Measurements from ENCODE around the gene GTPBP4.
"Not testable (repeated sequence)": the region's sequence is repeated elsewhere in the genome, so short reads cannot be mapped to it uniquely, and the experiment has no call there.

Gene GTPBP4

GRCh38 chr10:992871-993270, 4.6 kb downstream of the GTPBP4 start:
- DNase-seq, result no peak

- no peak for DNase-seq
Measured at GRCh38 chr10:994836-995558, 6.8 kb downstream of the GTPBP4 start.

GRCh38 chr10:995559-995926, 7.3 kb downstream of the GTPBP4 start:
- no peak for DNase-seq

- DNase-seq, result no peak
Measured at GRCh38 chr10:996031-996430, 7.8 kb downstream of the GTPBP4 start.

- no peak for DNase-seq
Measured at GRCh38 chr10:997266-998022, 9.2 kb downstream of the GTPBP4 start.

- peak; percentile 40 for DNase-seq
Measured at GRCh38 chr10:1002425-1003006, 14.3 kb downstream of the GTPBP4 start.

- DNase-seq, result no peak
Measured at GRCh38 chr10:1003884-1004670, 15.8 kb downstream of the GTPBP4 start.

GRCh38 chr10:1006573-1006972, 18.3 kb downstream of the GTPBP4 start:
- no peak for DNase-seq

GRCh38 chr10:1007583-1007982, 19.3 kb downstream of the GTPBP4 start:
- no peak for DNase-seq

- DNase-seq, result no peak
Measured at GRCh38 chr10:1009071-1009494, 20.8 kb downstream of the GTPBP4 start.

GRCh38 chr10:1009947-1010346, 21.7 kb downstream of the GTPBP4 start:
- not testable (repeated sequence) for DNase-seq

GRCh38 chr10:1010703-1011102, 22.5 kb downstream of the GTPBP4 start:
- DNase-seq, result no peak

- DNase-seq, result no peak
Measured at GRCh38 chr10:1011696-1012095, 23.5 kb downstream of the GTPBP4 start.

GRCh38 chr10:1015688-1016087, 27.5 kb downstream of the GTPBP4 start:
- DNase-seq, result no peak

GRCh38 chr10:1019362-1019761, 31.1 kb downstream of the GTPBP4 start:
- DNase-seq, result no peak

GRCh38 chr10:1020460-1020859, 32.2 kb downstream of the GTPBP4 start:
- no peak for DNase-seq

GRCh38 chr10:1020958-1021357, 32.7 kb downstream of the GTPBP4 start:
- no peak for DNase-seq

- no peak for DNase-seq
Measured at GRCh38 chr10:1022413-1022812, 34.2 kb downstream of the GTPBP4 start.

- no peak for DNase-seq
Measured at GRCh38 chr10:1024103-1024502, 35.9 kb downstream of the GTPBP4 start.

- DNase-seq, result no peak
Measured at GRCh38 chr10:1025683-1026082, 37.4 kb downstream of the GTPBP4 start, which contains the start of gene IDI2. TSS of gene IDI2 (minus strand) at chr10:1025859. CDS start at chr10:1024723, 1,136 bp downstream.

GRCh38 chr10:1026578-1026977, 38.3 kb downstream of the GTPBP4 start:
- no peak for DNase-seq

- no peak for DNase-seq
Measured at GRCh38 chr10:1029838-1030237, 41.6 kb downstream of the GTPBP4 start.

- no peak for DNase-seq
Measured at GRCh38 chr10:1033601-1034000, 45.4 kb downstream of the GTPBP4 start.

Data from eye (tissue), 1 donor.